Natural killer cell (primary cell): ENCODE results near the gene PPP1R13B. TPM values are rescaled to one million over a fixed set of nuclear protein-coding genes. Genes with fewer than 3 reads are reported as not detected.

ENCODE experiments used
- ATAC-seq, 3 donors: fragments of 150-1000 bp in 2 of 3; fragments of 200-7000 bp in 1 of 3; cut with Tn5 transposase; 1 replicate in 1 of 3; 2 replicates in 2 of 3; pipeline ENCODE4 v1.10.0; 2021; ENCODE audit warnings: mild to moderate bottlenecking in 2 of 3, moderate library complexity in 2 of 3
- DNase-seq, 2 donors: peaks; one replicate each; pipeline versions ENCODE4 v3.0.0 to v3.0.0-alpha.2; 2013 to 2021; ENCODE audit warnings: mixed read lengths in 1 of 2
- H3K27ac ChIP-seq: one replicate; pipeline ENCODE4 v1.5.1; 2013; ENCODE audit warnings: mild to moderate bottlenecking, low read length
- H3K27me3 ChIP-seq: one replicate; pipeline ENCODE4 v1.6.1; 2013; ENCODE audit warnings: low read length; ENCODE audit not compliant: control insufficient read depth, insufficient read depth
- H3K36me3 ChIP-seq: one replicate; pipeline ENCODE4 v1.6.1; 2013; ENCODE audit warnings: low read length; ENCODE audit not compliant: control insufficient read depth, insufficient read depth
- H3K4me1 ChIP-seq: one replicate; pipeline ENCODE4 v1.6.1; 2013; ENCODE audit warnings: low read length; ENCODE audit not compliant: control insufficient read depth, insufficient read depth
- H3K4me3 ChIP-seq: one replicate; pipeline ENCODE4 v1.5.1; 2013; ENCODE audit warnings: low read length
- H3K9me3 ChIP-seq: one replicate; pipeline ENCODE4 v1.6.1; 2013; ENCODE audit warnings: low read length; ENCODE audit not compliant: control insufficient read depth, insufficient read depth
- H3K27ac Mint-ChIP-seq, 2 donors: one replicate each; pipeline ENCODE4 v1.8.0; 2022; ENCODE audit warnings: mild to moderate bottlenecking in 2 of 2, mixed read lengths in 2 of 2, moderate library complexity in 1 of 2
- H3K27me3 Mint-ChIP-seq, 2 donors: one replicate each; pipeline ENCODE4 v1.8.0; 2022; ENCODE audit warnings: low read depth in 2 of 2, mixed read lengths in 2 of 2
- H3K36me3 Mint-ChIP-seq: one replicate; pipeline ENCODE4 v1.8.0; 2022; ENCODE audit warnings: mixed read lengths
- H3K4me1 Mint-ChIP-seq, 2 donors: one replicate each; pipeline ENCODE4 v1.8.0; 2022; ENCODE audit warnings: mixed read lengths in 2 of 2
- H3K4me3 Mint-ChIP-seq: one replicate; pipeline ENCODE4 v1.8.0; 2022; ENCODE audit warnings: mild to moderate bottlenecking, moderate library complexity, mixed read lengths
- H3K9me3 Mint-ChIP-seq, 2 donors: one replicate each; pipeline ENCODE4 v1.8.0; 2022; ENCODE audit warnings: mixed read lengths in 2 of 2
- whole genome bisulfite sequencing: methylation state at CpG from one replicate; pipeline ENCODE4 v1.1.7; 2013; ENCODE audit warnings: missing lambda C conversion rate; ENCODE audit not compliant: insufficient coverage; 5-methylcytosine and 5-hydroxymethylcytosine counted together
- intact Hi-C: fragments of 100-400 bp; cut with micrococcal nuclease; formaldehyde crosslinking; loops from one replicate; pipeline ENCODE4 v1.14.2; 2022
- total RNA-seq, 4 donors: library from RNA; stranded (reverse); fragments of 120-200 nt in 1 of 4; gene quantifications; one replicate each; pipeline versions ENCODE4 v1.2.3 to v1.2.4, GENCODE V29; 2013 to 2022
- TF ChIP-seq, protein P1 (sequence below): fragments of 200-600 bp; IDR thresholded peaks from one replicate; pipeline ENCODE4 v1.8.0; 2022; ENCODE audit warnings: antibody characterized with exemption

PPP1R13B gene
- total RNA-seq, 3 donors from 2014 or later (not counting 1 experiment from before 2014, with no cell fraction given) = 26.5 to 35.5 (median 31.7) TPM

DNA sequence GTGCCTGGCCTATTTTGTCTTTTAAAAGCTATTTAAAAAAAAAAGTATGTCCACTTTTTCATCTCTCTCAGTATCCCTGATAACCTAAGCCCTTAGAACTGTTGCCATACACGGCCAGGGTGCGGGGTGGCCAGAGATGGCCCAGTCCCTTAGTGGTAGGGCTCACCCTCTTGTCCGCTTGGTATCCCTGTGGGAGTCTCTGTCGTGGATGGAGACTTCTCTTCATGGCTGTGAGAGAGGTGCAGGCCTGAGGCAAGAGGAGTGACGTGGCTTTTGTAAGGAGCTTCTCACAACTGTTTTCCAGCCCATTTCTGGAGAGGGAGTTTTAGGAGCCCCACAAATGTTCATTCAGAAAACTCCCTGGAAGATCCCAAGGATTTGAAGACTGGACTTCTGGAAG lies 158.9 kb downstream of the PPP1R13B start:
- Histone ChIP-seq H3K9me3 (no peaks in the 10 kb centered on the region), H3K36me3 (peaks cover 53% of the 10 kb centered on the region), H3K27me3 (no peaks in the 10 kb centered on the region), H3K4me3 (no peak overlapping the region), H3K4me1 (no peaks in the 10 kb centered on the region), H3K27ac (no peak overlapping the region)
- WGBS = 100% methylated on average over 5 of the region's 5 CpGs
- no peak overlapping the region for H3K4me3 Mint-ChIP-seq
- no peak overlapping the region for H3K27ac Mint-ChIP-seq
- intact Hi-C loops = no loop called here
- H3K36me3 Mint-ChIP-seq = no peaks in the 10 kb centered on the region
- ATAC-seq = no peak
- peaks cover 4 to 6% of the 10 kb centered on the region in 2 donors for H3K4me1 Mint-ChIP-seq
- TF ChIP-seq, protein P1, sequence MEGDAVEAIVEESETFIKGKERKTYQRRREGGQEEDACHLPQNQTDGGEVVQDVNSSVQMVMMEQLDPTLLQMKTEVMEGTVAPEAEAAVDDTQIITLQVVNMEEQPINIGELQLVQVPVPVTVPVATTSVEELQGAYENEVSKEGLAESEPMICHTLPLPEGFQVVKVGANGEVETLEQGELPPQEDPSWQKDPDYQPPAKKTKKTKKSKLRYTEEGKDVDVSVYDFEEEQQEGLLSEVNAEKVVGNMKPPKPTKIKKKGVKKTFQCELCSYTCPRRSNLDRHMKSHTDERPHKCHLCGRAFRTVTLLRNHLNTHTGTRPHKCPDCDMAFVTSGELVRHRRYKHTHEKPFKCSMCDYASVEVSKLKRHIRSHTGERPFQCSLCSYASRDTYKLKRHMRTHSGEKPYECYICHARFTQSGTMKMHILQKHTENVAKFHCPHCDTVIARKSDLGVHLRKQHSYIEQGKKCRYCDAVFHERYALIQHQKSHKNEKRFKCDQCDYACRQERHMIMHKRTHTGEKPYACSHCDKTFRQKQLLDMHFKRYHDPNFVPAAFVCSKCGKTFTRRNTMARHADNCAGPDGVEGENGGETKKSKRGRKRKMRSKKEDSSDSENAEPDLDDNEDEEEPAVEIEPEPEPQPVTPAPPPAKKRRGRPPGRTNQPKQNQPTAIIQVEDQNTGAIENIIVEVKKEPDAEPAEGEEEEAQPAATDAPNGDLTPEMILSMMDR = no peak
- DNase-seq = no peak
- no peaks in the 10 kb centered on the region for H3K27me3 Mint-ChIP-seq
- no peaks in the 10 kb centered on the region for H3K9me3 Mint-ChIP-seq

DNA sequence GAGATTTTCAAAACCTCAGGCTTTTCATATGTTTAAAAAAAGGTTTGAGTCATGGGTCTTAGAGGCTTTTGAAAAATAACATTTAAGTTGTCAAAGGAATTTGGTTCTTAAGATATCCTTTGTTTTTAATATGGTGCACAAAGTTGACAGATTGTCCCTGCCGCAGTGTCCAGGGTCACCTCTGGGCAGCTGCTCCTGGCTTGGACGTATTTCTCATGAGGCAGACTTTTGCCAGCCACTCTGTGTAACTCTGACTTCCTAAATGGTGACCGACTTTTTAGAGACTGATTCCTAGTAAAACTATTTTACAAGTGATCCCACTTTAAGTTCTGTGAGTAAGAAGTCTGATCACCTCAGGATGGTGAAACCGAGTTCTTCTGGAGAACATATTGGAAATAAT lies 159.7 kb downstream of the PPP1R13B start:
- no peak for DNase-seq
- Histone ChIP-seq H3K27ac (no peak overlapping the region), H3K27me3 (no peaks in the 10 kb centered on the region), H3K36me3 (peaks cover 54% of the 10 kb centered on the region), H3K9me3 (no peaks in the 10 kb centered on the region), H3K4me3 (no peak overlapping the region), H3K4me1 (no peaks in the 10 kb centered on the region)
- TF ChIP-seq, protein P1 = no peak
- peaks cover 4 to 6% of the 10 kb centered on the region in 2 donors for H3K4me1 Mint-ChIP-seq
- no peak overlapping the region for H3K4me3 Mint-ChIP-seq
- ATAC-seq = no peak
- H3K36me3 Mint-ChIP-seq = no peaks in the 10 kb centered on the region
- WGBS = 97% methylated on average over 4 of the region's 4 CpGs
- intact Hi-C loops = no loop called here
- no peaks in the 10 kb centered on the region for H3K27me3 Mint-ChIP-seq
- H3K9me3 Mint-ChIP-seq = no peaks in the 10 kb centered on the region
- no peak overlapping the region for H3K27ac Mint-ChIP-seq

DNA sequence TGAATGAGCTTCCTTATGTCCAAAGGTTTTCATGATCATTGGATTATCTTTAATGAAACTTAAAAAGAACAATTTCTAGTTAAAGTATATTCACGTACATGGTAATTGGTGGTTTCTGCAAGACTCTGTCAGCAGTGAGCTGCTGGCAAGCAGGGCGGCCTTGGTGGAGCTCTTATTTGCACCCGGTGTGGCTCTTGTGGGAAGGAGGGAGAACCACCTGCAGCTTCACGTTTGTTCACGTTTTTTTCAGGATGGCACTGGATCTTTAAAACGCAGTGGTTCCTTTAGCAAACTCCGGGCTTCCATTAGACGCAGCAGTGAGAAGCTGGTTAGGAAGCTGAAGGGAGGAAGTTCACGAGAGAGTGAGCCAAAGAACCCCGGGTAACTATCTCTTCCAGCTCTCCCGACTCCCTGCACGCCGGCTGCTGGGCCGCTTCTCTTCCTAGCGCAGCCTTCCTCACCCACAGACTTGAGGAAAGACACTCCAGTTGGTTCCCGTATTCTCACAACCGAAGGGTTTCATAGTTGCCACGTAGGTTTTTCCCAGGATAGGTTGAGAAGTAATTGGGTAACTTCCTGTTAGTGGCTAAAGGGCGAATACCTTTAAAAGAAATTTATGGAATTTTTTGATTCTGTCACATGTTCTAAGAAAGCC lies 160.4 kb downstream of the PPP1R13B start:
- H3K9me3 Mint-ChIP-seq = no peaks in the 10 kb centered on the region
- Histone ChIP-seq H3K36me3 (peaks cover 48% of the 10 kb centered on the region), H3K4me1 (no peaks in the 10 kb centered on the region), H3K27ac (no peak overlapping the region), H3K27me3 (no peaks in the 10 kb centered on the region), H3K4me3 (no peak overlapping the region), H3K9me3 (no peaks in the 10 kb centered on the region)
- H3K4me3 Mint-ChIP-seq = no peak overlapping the region
- intact Hi-C loops = no loop called here
- peaks cover 4 to 6% of the 10 kb centered on the region in 2 donors for H3K4me1 Mint-ChIP-seq
- TF ChIP-seq, protein P1 = no peak
- 95% methylated on average over 19 of the region's 19 CpGs for WGBS
- no peaks in the 10 kb centered on the region for H3K27me3 Mint-ChIP-seq
- DNase-seq (no peak), ATAC-seq (no peak)
- no peaks in the 10 kb centered on the region for H3K36me3 Mint-ChIP-seq
- H3K27ac Mint-ChIP-seq = no peak overlapping the region
